Activated T-helper 9 cell treated with anti-CD3 and anti-CD28 coated beads, Interleukin-2, amount 50 U/mL, for 16 hours (primary cell): Measurements from ENCODE around the gene CLK2.
A peak's percentile ranks its signal among the peaks of the same experiment; 100 is the strongest.

Source experiments
- DNase-seq: peaks from one replicate; pipeline ENCODE4 v3.0.0-alpha.2; 2020; ENCODE audit warnings: low read depth

The CLK2 gene

DNA sequence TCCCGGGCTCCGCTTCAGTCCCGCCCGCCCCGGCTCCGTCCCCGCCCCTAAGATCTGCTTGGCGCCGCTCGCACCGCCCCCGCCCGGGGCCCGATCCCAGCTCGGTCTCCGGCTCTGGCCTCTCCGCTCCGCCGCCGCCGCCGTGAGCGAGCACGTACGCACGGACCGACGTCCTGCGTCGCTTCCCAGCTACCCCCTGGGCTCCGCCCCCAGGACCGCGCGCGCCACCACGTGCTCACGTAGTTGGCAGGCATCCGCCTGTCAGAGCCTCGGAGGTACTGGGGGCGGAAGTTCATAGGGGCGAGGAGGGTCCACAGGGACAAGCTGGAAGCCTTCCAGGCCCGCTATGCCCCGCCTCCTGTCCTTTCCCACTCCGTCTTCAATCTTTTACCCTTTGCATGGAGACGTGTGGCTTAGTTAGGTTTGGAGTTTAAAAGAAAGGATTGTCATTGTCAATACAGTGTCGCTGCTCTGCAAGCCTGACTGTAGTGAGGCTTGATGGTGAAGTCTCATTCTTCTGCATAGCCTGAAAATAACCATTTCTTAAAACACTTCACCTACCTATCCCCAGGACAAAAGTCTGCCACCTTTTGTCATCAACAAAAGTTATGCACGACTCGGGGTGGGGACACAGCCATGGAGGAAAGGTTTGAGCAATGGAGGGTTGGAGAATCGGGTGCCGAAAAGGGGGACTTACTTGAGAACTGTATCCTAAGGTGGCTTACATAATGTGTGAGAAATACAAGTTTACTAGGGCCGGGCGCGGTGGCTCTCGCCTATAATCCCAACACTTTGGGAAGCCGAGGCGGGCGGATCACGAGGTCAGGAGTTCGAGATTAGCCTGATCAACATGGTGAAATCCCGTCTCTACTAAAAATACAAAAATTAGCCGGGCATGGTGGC is at the start of gene CLK2:
Gene CLK2 (minus strand): TSS at position 162 of the 903 bp plus-strand sequence. CDS start 2,527 bp downstream, outside the sequence.
- DNase-seq, result peak; percentile 95

GRCh38 chr1:155322571-155322952 is 49.3 kb upstream of the CLK2 start:
- no peak for DNase-seq

DNA sequence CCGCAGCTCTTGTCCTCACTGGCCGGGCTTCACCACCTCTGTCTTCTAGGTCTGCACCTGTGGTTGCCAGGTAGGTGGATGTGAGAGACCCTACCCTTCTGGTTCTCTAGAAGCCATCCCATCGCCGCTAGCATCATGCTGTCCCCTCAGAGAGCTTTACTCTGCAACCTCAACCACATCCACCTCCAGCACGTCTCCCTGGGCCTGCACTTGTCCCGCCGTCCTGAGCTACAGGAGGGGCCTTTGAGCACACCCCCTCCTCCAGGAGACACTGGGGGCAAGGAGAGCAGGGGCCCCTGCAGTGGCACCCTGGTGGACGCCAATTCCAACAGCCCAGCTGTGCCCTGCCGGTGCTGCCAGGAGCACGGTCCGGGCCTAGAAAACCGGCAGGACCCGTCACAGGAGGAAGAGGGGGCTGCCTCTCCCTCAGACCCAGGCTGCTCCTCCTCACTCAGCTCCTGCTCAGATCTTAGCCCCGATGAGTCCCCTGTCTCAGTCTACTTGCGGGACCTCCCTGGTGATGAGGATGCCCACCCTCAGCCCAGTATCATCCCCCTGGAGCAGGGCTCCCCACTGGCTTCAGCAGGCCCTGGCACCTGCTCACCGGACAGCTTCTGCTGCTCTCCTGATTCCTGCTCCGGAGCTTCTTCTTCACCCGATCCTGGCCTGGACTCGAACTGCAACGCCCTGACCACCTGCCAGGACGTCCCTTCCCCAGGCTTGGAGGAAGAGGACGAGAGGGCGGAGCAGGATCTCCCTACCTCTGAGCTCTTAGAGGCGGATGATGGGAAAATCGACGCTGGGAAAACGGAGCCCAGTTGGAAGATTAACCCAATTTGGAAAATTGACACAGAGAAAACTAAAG is 48.6 kb upstream of the CLK2 start:
- no peak for DNase-seq

GRCh38 chr1:155320661-155321617 is 47.6 kb upstream of the CLK2 start, which contains the start of gene RUSC1:
TSS of gene RUSC1 (plus strand) at chr1:155320894. CDS start at chr1:155321774, 880 bp downstream.
- DNase-seq, result peak; percentile 56

DNA sequence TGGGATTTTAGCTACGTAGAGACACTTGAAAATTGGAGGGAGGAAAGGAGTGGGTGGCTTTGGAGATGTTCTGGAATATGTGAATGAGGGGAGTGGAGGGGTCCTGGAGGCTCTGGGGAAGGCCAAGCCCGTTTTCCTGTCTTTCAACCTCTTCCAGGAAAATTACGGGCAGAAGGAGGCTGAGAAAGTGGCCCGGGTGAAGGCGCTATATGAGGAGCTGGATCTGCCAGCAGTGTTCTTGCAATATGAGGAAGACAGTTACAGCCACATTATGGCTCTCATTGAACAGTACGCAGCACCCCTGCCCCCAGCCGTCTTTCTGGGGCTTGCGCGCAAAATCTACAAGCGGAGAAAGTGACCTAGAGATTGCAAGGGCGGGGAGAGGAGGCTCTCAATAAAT is 46.9 kb upstream of the CLK2 start:
- no peak for DNase-seq

- no peak for DNase-seq
Observed at GRCh38 chr1:155319536-155319935, 46.2 kb upstream of the CLK2 start.

DNA sequence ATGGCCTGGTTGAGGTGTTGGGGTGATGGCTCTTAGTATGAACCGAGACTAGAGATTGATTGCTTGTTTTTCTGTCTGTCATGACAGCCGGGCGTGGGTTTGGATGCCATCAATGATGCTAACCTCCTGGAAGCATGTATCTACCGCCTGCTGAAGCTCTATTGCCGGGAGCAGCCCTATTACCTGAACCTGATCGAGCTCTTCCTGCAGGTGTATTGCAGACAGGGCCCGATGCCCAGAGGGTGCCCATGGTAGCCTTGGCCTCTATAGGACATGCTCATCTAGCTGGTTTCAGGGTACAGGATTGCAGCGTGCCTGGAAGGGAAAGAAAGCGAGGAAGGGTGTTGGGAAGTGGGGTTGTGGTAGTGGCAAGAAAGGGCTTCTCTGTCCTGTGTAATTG is 44.8 kb upstream of the CLK2 start:
- no peak for DNase-seq

DNA sequence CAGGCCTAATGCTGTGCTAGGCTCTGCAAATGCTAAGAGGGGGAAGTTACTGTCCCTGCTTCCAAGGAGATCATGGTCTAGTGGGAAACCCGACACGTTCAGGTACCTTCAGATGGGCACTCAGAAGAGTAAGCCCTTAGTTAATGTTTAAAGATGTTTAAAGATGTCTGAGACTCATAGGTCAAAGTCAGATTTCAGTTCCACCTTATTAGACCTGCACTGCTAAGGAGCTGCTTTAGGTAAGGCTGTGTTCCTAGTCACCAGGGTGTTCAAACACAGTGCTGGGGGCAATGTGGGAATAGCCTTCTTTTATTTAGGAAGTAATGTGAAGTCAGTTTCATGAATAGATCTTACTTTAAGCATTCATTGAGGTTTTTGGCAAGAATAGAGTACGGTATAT is 43.6 kb upstream of the CLK2 start:
- no peak for DNase-seq

DNA sequence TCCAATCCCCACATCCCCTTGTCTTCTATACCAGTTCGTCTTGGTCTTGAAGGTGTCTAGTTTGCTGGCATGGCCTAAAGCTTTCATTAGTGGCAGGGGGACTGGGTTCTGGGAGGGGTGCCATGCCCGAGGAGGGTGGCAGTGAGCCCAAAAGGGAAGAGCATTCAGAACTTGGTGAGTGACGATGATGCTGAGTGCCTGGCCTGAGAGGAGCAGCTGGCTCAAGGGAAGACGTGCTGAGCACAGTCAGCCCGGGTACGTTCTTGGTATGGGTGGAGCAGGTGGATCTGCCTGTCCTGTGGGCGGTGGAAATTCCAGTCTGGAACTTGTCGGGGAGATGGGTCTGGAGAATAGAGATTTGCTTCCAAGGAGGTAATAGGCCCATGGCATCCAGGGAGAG is 40.0 kb upstream of the CLK2 start:
- DNase-seq, result no peak

DNA sequence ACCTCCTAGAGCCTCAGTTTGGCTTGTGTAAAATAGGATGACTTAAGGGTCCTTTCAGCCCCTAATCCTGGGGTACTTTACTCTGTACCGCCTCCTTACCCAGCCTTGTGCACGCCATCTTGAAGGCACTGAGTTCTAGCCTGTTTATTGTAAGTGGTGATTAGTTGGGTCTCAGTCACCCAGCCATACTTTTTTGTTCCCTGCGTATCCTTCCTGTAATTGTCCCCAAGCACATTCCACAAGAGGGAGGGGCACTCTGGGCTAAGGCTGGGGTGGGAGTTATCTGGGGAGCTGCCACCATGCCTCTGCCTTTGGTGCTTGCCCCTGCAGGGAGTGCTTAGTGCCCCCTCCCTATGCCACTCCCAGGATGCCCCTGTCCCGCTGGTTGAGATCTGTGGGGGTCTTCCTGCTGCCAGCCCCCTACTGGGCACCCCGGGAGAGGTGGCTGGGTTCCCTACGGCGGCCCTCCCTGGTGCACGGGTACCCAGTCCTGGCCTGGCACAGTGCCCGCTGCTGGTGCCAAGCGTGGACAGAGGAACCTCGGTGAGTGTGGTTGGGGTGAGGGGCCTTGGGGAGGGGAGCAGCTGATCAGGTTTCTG is 36.2 kb upstream of the CLK2 start:
- DNase-seq, result no peak

GRCh38 chr1:155308493-155309422 is 35.5 kb upstream of the CLK2 start, which contains the start of gene FDPS:
TSS of gene FDPS (plus strand) at chr1:155308866. CDS start at chr1:155309790, 924 bp downstream.
- peak; percentile 96 for DNase-seq

DNA sequence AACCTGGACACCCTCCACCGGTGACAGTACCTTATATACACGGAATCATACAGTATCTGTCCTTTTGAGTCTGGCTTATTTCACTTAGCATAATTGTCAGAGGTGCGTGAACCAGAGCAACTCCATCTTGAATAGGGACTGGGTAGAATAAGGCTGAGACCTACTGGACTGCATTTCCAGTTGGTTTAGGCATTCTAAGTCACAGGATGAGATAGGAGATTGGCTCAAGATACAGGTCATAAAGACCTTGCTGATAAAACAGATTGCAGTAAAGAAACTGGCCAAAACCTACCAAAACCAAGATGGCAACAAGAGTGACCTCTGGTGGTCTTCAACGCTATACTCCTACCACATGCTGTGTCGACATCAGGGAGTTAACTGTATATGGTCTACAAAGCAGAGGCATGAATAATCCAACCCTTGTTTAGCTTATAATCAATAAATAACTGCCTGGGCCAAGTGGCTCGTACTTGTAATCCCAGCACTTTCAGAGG is 34.0 kb upstream of the CLK2 start:
- no peak for DNase-seq

GRCh38 chr1:155305881-155306391 is 32.6 kb upstream of the CLK2 start:
- no peak for DNase-seq

DNA sequence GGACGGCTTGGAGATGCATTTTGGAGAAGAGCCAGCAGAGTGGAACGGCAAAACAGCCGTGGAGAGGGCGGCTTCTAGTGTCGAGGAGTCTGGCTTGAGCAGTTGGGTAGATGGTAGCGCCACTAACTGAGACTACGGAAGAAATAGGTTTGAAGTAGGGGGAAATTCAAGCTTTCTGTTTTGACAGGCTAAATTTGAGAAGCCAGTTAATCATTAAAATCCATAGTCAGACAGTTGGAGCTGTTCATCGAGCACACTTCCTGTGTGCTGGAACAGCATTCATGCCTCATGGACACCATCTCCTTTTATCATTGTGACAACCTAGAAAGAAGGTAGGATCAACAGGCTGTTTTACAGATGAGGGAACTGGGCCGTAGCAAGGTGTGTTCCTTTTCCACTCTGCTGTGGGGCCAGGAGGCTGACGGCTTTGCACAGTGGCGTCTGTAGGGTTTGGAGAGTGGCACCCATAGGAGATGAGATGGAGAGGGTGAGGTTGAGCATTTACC is 31.3 kb upstream of the CLK2 start:
- DNase-seq, result no peak

- DNase-seq, result no peak
Observed at GRCh38 chr1:155301342-155301841, 28.1 kb upstream of the CLK2 start, which contains the start of gene PKLR. TSS of gene PKLR (minus strand) at chr1:155301438. CDS start at chr1:155301395, 43 bp downstream.

GRCh38 chr1:155300553-155301329 is 27.4 kb upstream of the CLK2 start:
- no peak for DNase-seq

DNA sequence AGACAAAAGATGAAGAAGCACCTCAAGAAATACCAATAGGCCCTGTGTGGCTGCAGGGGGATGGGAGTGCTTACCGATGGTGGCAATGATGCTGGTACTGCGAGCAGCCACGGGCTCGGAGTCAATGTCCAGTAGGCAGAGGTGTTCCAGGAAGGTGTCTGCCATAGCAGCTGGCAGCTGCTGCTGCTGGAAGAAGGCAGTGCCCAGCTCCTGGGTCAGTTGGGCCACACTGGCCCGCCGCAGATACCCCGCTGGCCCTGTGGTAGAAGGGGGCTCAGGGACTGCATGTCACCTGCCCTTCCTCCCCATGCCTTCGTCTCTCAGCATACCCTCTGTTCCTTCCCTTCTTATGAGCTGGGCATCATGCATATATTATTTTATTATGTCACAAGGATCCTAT is 26.7 kb upstream of the CLK2 start:
- DNase-seq, result no peak

DNA sequence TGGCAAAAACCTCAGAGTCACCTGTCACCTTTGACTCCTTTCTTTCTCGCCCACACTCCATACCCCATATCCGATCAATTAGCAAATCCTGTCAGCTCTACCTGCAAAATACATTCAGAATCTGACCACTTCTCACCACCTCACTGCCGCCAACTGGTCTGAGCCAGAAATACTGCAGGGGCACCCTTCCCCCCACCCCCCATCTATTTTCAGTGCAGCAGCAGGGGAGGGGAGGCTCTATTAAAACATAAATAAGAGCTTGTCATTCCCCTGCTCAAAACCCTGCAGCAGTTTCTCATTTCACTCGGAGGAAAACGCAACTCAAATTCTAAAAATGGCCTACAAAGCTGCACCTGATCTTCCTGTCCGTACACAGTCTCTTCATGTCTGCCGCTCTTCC is 24.1 kb upstream of the CLK2 start:
- DNase-seq, result no peak
